Esophagus mucosa (tissue), 1 donor: ENCODE data around the gene BAZ1B. TPM values are rescaled to one million over a fixed set of nuclear protein-coding genes. Genes with fewer than 3 reads are reported as not detected.
A peak's percentile ranks its signal among the peaks of the same experiment; 100 is the strongest.
"Not testable (repeated sequence)": the region's sequence is repeated elsewhere in the genome, so short reads cannot be mapped to it uniquely, and the experiment has no call there.

Source experiments
- ATAC-seq: fragments of 200-7000 bp; cut with Tn5 transposase; one replicate; pipeline ENCODE4 v1.9.1; 2020
- total RNA-seq: library from RNA; stranded (reverse); gene quantifications from one replicate; pipeline ENCODE4 v1.2.4, GENCODE V29; 2023
- donor health status: DM: yes; HTN: yes; CAD: no.

The BAZ1B gene
- total RNA-seq, 1 donor from 2014 or later = 22.3 TPM

- no peak for ATAC-seq
These were observed 15.0 kb upstream of the BAZ1B start for GRCh38 chr7:73537051-73537450.

GRCh38 chr7:73536479-73536878, 14.4 kb upstream of the BAZ1B start:
- ATAC-seq = no peak

GRCh38 chr7:73535918-73536317, 13.8 kb upstream of the BAZ1B start:
- ATAC-seq = not testable (repeated sequence)

- ATAC-seq = no peak
These were observed 11.6 kb upstream of the BAZ1B start for GRCh38 chr7:73533742-73534141.

GRCh38 chr7:73532224-73532623, 10.1 kb upstream of the BAZ1B start:
- ATAC-seq = no peak

- ATAC-seq = no peak
These were observed 8.7 kb upstream of the BAZ1B start for GRCh38 chr7:73530800-73531199.

- ATAC-seq = no peak
These were observed 5.1 kb upstream of the BAZ1B start for GRCh38 chr7:73526896-73527821.

- not testable (repeated sequence) for ATAC-seq
These were observed 4.0 kb upstream of the BAZ1B start for GRCh38 chr7:73526158-73526494.

GRCh38 chr7:73521636-73522104, 423 bp downstream of the BAZ1B start:
- peak; percentile 71 for ATAC-seq

GRCh38 chr7:73520673-73521635, 1.1 kb downstream of the BAZ1B start:
- ATAC-seq = no peak

- ATAC-seq = no peak
These were observed 2.0 kb downstream of the BAZ1B start for GRCh38 chr7:73519867-73520672.

GRCh38 chr7:73518470-73518869, 3.6 kb downstream of the BAZ1B start:
- no peak for ATAC-seq

GRCh38 chr7:73517241-73517995, 4.7 kb downstream of the BAZ1B start:
- ATAC-seq = no peak

GRCh38 chr7:73515178-73515577, 6.9 kb downstream of the BAZ1B start:
- no peak for ATAC-seq

- no peak for ATAC-seq
These were observed 9.9 kb downstream of the BAZ1B start for GRCh38 chr7:73512018-73512780.

GRCh38 chr7:73509463-73509862, 12.6 kb downstream of the BAZ1B start:
- peak; percentile 32 for ATAC-seq

GRCh38 chr7:73507556-73507955, 14.5 kb downstream of the BAZ1B start:
- no peak for ATAC-seq

GRCh38 chr7:73504920-73505319, 17.2 kb downstream of the BAZ1B start:
- no peak for ATAC-seq

GRCh38 chr7:73504017-73504416, 18.1 kb downstream of the BAZ1B start:
- no peak for ATAC-seq

- ATAC-seq = no peak
These were observed 18.9 kb downstream of the BAZ1B start for GRCh38 chr7:73503229-73503628.

GRCh38 chr7:73496626-73497025, 25.5 kb downstream of the BAZ1B start:
- ATAC-seq = no peak
